Thymus (tissue), 11 donors: Measurements from ENCODE around the gene PPM1L. TPM values are rescaled to one million over a fixed set of nuclear protein-coding genes. Genes with fewer than 3 reads are reported as not detected.
"Not testable (repeated sequence)": the region's sequence is repeated elsewhere in the genome, so short reads cannot be mapped to it uniquely, and the experiment has no call there.

Experiments
- DNase-seq, 9 donors: peaks; one replicate each; pipeline ENCODE4 v3.0.0-alpha.2; 2013; ENCODE audit warnings: low spot score in 9 of 9, low read depth in 6 of 9, missing footprints in 1 of 9
- H3K27ac ChIP-seq, 2 donors: one replicate each; pipeline ENCODE4 v1.5.1; 2013; ENCODE audit warnings: control low read depth in 1 of 2, low read depth in 1 of 2, low read length in 1 of 2, mild to moderate bottlenecking in 1 of 2, moderate library complexity in 1 of 2
- H3K27me3 ChIP-seq, 2 donors: one replicate each; pipeline ENCODE4 v1.5.1; 2013; ENCODE audit warnings: low read length in 1 of 2; ENCODE audit not compliant: control insufficient read depth in 2 of 2, insufficient read depth in 1 of 2
- H3K36me3 ChIP-seq, 2 donors: one replicate each; pipeline ENCODE4 v1.5.1; 2013; ENCODE audit warnings: low read length in 1 of 2, mild to moderate bottlenecking in 1 of 2, moderate library complexity in 1 of 2; ENCODE audit not compliant: control insufficient read depth in 2 of 2, insufficient read depth in 2 of 2
- H3K4me1 ChIP-seq, 2 donors: one replicate each; pipeline ENCODE4 v1.5.1; 2013; ENCODE audit warnings: low read length in 2 of 2; ENCODE audit not compliant: control insufficient read depth in 2 of 2, insufficient read depth in 2 of 2
- H3K4me3 ChIP-seq, 2 donors: one replicate each; pipeline ENCODE4 v1.5.1; 2013; ENCODE audit warnings: low read length in 2 of 2, control low read depth in 1 of 2, mild to moderate bottlenecking in 1 of 2
- H3K9me3 ChIP-seq, 2 donors: one replicate each; pipeline ENCODE4 v1.5.1; 2013; ENCODE audit warnings: low read length in 1 of 2, mild to moderate bottlenecking in 1 of 2; ENCODE audit not compliant: control insufficient read depth in 2 of 2, insufficient read depth in 1 of 2
- WGBS: extraction: QIAGEN DNeasy Blood & Tissue Kit; methylation state at CpG from one replicate; pipeline ENCODE4 v1.1.7; 2013; 5-methylcytosine and 5-hydroxymethylcytosine counted together
- polyA plus RNA-seq: library from polyadenylated mRNA; stranded (reverse); fragments of 200-250 nt; gene quantifications from one replicate; pipeline ENCODE4 v1.2.3, GENCODE V29; 2013
- total RNA-seq: library from RNA; stranded (reverse); fragments of 120-200 nt; gene quantifications from one replicate; pipeline ENCODE4 v1.2.4, GENCODE V29; 2013
- donor health status: healthy.

PPM1L gene
- total and polyA plus RNA-seq, 2 donors: 3.3 to 4.7 TPM

GRCh38 chr3:161031134-161031533 is 275.1 kb downstream of the PPM1L start:
- Histone ChIP-seq H3K27me3 (no peaks in the 10 kb centered on the region), H3K27ac (no peak overlapping the region), H3K36me3 (no peaks in the 10 kb centered on the region), H3K4me3 (no peak overlapping the region), H3K4me1 (no peaks in the 10 kb centered on the region), H3K9me3 (no peaks in the 10 kb centered on the region)
- DNase-seq: no peak
- 100% methylated on average over 1 of the region's 1 CpG for WGBS

- H3K27ac ChIP-seq, H3K36me3 ChIP-seq, H3K4me3 ChIP-seq, H3K27me3 ChIP-seq, H3K4me1 ChIP-seq, H3K9me3 ChIP-seq: not testable (repeated sequence)
- peak in 2 of 9 donors; percentile 7 to 41 for DNase-seq
- WGBS: 21% methylated on average over 5 of the region's 5 CpGs
Observed at GRCh38 chr3:161034913-161035550, 279.0 kb downstream of the PPM1L start.

- Histone ChIP-seq H3K9me3 (no peaks in the 10 kb centered on the region), H3K4me1 (no peaks in the 10 kb centered on the region), H3K27ac (no peak overlapping the region), H3K36me3 (no peaks in the 10 kb centered on the region), H3K4me3 (no peak overlapping the region), H3K27me3 (no peaks in the 10 kb centered on the region)
- DNase-seq: no peak
- WGBS: 58% methylated on average over 2 of the region's 2 CpGs
Observed at GRCh38 chr3:161035711-161036110, 279.7 kb downstream of the PPM1L start.

- 94% methylated on average over 3 of the region's 3 CpGs for WGBS
- DNase-seq: no peak
- H3K36me3 ChIP-seq: no peaks in the 10 kb centered on the region
- no peaks in the 10 kb centered on the region for H3K27me3 ChIP-seq
- no peaks in the 10 kb centered on the region for H3K4me1 ChIP-seq
- no peak overlapping the region for H3K27ac ChIP-seq
- no peak overlapping the region for H3K4me3 ChIP-seq
- H3K9me3 ChIP-seq: no peaks in the 10 kb centered on the region
Observed at GRCh38 chr3:161038725-161039124, 282.7 kb downstream of the PPM1L start.

DNA sequence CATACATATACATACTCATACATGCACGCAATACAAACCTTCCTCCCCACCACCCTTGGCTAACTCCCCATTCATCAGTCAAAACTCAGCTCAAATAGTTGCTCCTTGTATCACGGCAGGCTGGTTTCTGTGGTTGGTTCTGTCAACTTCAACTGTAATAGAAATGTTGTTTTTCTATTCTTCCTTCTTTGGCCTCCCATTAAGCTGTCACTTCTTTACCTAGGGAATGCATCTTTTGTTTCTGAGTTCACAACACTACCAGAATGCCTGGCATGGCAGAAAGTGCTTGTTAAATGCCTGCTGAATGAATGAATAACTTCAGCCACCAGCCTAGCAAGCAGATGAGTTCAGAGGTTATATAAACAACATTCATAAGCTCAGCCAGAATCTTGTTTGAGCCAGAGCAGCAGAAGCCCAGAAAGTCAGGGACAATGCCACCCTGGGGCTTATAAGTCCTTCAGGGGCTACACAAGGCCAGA is 286.0 kb downstream of the PPM1L start:
- Histone ChIP-seq H3K9me3 (no peaks in the 10 kb centered on the region), H3K4me3 (no peak overlapping the region), H3K27me3 (no peaks in the 10 kb centered on the region), H3K27ac (no peak overlapping the region), H3K4me1 (no peaks in the 10 kb centered on the region), H3K36me3 (no peaks in the 10 kb centered on the region)
- no peak for DNase-seq
- 90% methylated on average over 2 of the region's 2 CpGs for WGBS

GRCh38 chr3:161043336-161044035 is 287.5 kb downstream of the PPM1L start:
- Histone ChIP-seq H3K27me3 (no peaks in the 10 kb centered on the region), H3K36me3 (no peaks in the 10 kb centered on the region), H3K27ac (no peak overlapping the region), H3K4me1 (no peaks in the 10 kb centered on the region), H3K9me3 (no peaks in the 10 kb centered on the region), H3K4me3 (no peak overlapping the region)
- 97% methylated on average over 5 of the region's 5 CpGs for WGBS
- DNase-seq: no peak

DNA sequence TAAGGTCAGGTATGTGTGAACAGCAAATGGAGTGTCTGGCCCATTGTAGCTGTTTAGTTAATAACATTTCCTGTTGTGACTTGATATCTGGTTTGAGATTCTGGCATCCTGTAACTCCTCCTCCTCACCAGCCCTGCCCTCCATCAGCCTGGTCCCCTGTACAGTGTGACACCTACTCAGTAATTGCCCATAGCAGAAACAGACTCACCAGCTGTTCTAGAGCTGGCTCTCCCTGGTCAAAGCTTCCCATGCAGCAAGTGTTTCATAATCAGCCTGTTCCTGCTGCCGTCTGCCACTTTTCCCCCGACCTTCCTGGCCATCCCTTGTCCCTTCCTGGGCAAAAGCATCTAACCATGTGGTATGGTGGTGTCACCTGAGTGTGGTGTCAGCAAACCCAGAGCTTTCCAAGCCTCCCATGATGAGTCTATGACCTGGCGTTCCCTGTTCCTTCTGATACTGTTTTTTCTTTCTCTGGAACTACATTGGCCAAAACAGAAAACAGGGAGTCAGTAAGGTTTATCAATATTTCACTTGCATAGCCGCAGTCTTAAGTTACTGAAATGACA is 293.7 kb downstream of the PPM1L start:
- no peak overlapping the region for H3K27ac ChIP-seq
- no peaks in the 10 kb centered on the region for H3K9me3 ChIP-seq
- no peaks in the 10 kb centered on the region for H3K4me1 ChIP-seq
- no peaks in the 10 kb centered on the region for H3K36me3 ChIP-seq
- 95% methylated on average over 4 of the region's 4 CpGs for WGBS
- DNase-seq: no peak
- H3K27me3 ChIP-seq: no peaks in the 10 kb centered on the region
- H3K4me3 ChIP-seq: no peak overlapping the region

- Histone ChIP-seq H3K4me3 (no peak overlapping the region), H3K4me1 (no peaks in the 10 kb centered on the region), H3K27me3 (no peaks in the 10 kb centered on the region), H3K36me3 (no peaks in the 10 kb centered on the region), H3K9me3 (no peaks in the 10 kb centered on the region), H3K27ac (no peak overlapping the region)
- 79% methylated on average over 3 of the region's 3 CpGs for WGBS
- no peak for DNase-seq
Observed at GRCh38 chr3:161050935-161051334, 294.9 kb downstream of the PPM1L start.

DNA sequence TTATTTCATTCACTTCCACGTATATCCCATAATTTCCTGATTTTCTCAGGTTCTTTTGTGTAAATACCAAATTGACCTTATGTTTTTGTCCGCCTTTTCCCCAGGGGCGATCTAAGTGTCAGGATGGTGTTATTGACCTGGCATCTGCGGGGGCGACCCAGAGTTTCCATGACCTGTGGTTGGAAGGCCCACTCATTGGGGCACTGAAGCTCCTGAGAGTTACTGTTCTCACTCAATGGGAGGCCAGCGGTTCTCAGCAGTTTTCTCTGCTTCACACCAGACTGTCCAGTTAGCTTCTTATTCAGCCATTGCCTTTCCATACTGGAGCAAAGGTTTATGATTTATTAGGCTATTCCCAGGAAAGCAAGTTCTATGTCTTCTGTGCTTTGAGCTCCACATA is 295.8 kb downstream of the PPM1L start:
- Histone ChIP-seq H3K27ac (no peak overlapping the region), H3K27me3 (no peaks in the 10 kb centered on the region), H3K4me3 (no peak overlapping the region), H3K36me3 (no peaks in the 10 kb centered on the region), H3K4me1 (no peaks in the 10 kb centered on the region), H3K9me3 (no peaks in the 10 kb centered on the region)
- WGBS: 95% methylated on average over 6 of the region's 6 CpGs
- no peak for DNase-seq
